Measurements from ENCODE around the gene CELSR1. TPM values are rescaled to one million over a fixed set of nuclear protein-coding genes. Genes with fewer than 3 reads are reported as not detected.

Gene CELSR1
- total RNA-seq, 2 experiments from 2014 or later = 1.0 to 1.1 TPM

GRCh38 chr22:46442217-46442853, 95.1 kb downstream of the CELSR1 start:
- no peak overlapping the region for H3K27ac ChIP-seq (ENCODE audit: low read depth in 1 of 2, low read length in 2 of 2)
- Mint-ChIP-seq H3K4me3 (no peak overlapping the region), H3K27me3 (no peaks in the 10 kb centered on the region), H3K36me3 (ENCODE audit: low read depth) (no peaks in the 10 kb centered on the region), H3K9me3 (no peaks in the 10 kb centered on the region), H3K27ac (no peak overlapping the region), H3K4me1 (ENCODE audit: low read depth) (no peaks in the 10 kb centered on the region)
- H3K4me1 ChIP-seq (ENCODE audit: insufficient read depth, low read length) = no peaks in the 10 kb centered on the region
- CTCF ChIA-PET = no interaction called here
- no peaks in the 10 kb centered on the region for H3K27me3 ChIP-seq (ENCODE audit: control insufficient read depth in 1 of 2, insufficient read depth in 2 of 2, low read length in 2 of 2)
- intact Hi-C loops (cut with DNase I, micrococcal nuclease) = no loop called here
- no peak for ATAC-seq (ENCODE audit: poor library complexity)
- H3K9me3 ChIP-seq (ENCODE audit: control insufficient read depth in 1 of 2, insufficient read depth in 1 of 2, low read length in 2 of 2) = no peaks in the 10 kb centered on the region
- TF ChIP-seq CTCF (IDR thresholded peaks at IDR 0.05) = no peak
- POLR2A ChIA-PET = no interaction called here
- no peaks in the 10 kb centered on the region for H3K36me3 ChIP-seq (ENCODE audit: insufficient read depth, low read length)
- no peak for DNase-seq
- H3K4me3 ChIP-seq (ENCODE audit: low read length) = no peak overlapping the region

- no peak for DNase-seq
- Histone ChIP-seq H3K4me3 (ENCODE audit: low read length) (no peak overlapping the region), H3K4me1 (ENCODE audit: insufficient read depth, low read length) (no peaks in the 10 kb centered on the region), H3K9me3 (ENCODE audit: control insufficient read depth in 1 of 2, insufficient read depth in 1 of 2, low read length in 2 of 2) (no peaks in the 10 kb centered on the region), H3K36me3 (ENCODE audit: insufficient read depth, low read length) (no peaks in the 10 kb centered on the region), H3K27ac (ENCODE audit: low read depth in 1 of 2, low read length in 2 of 2) (no peak overlapping the region), H3K27me3 (ENCODE audit: control insufficient read depth in 1 of 2, insufficient read depth in 2 of 2, low read length in 2 of 2) (no peaks in the 10 kb centered on the region)
- Mint-ChIP-seq H3K4me3 (no peak overlapping the region), H3K36me3 (ENCODE audit: low read depth) (no peaks in the 10 kb centered on the region), H3K27ac (no peak overlapping the region), H3K4me1 (ENCODE audit: low read depth) (no peaks in the 10 kb centered on the region), H3K9me3 (no peaks in the 10 kb centered on the region), H3K27me3 (no peaks in the 10 kb centered on the region)
- CTCF ChIA-PET = no interaction called here
- TF ChIP-seq CTCF (IDR thresholded peaks at IDR 0.05) = no peak
- POLR2A ChIA-PET = no interaction called here
- no peak for ATAC-seq (ENCODE audit: poor library complexity)
- intact Hi-C loops (cut with DNase I, micrococcal nuclease) = loop anchor here in 1 of 2 experiments (5.0 kb wide), 1 partner anchor 68 kb away; no protein-coding TSS in a partner anchor
Measured at GRCh38 chr22:46439576-46440465, 97.6 kb downstream of the CELSR1 start.

- intact Hi-C loops (cut with DNase I, micrococcal nuclease) = loop anchor here in 1 of 2 experiments (5.0 kb wide), 1 partner anchor 67 kb away; no protein-coding TSS in a partner anchor
- Mint-ChIP-seq H3K27me3 (no peaks in the 10 kb centered on the region), H3K4me1 (ENCODE audit: low read depth) (peaks cover under 1% of the 10 kb centered on the region), H3K27ac (no peak overlapping the region), H3K36me3 (ENCODE audit: low read depth) (no peaks in the 10 kb centered on the region), H3K4me3 (no peak overlapping the region), H3K9me3 (no peaks in the 10 kb centered on the region)
- POLR2A ChIA-PET = no interaction called here
- CTCF ChIA-PET = no interaction called here
- no peak for ATAC-seq (ENCODE audit: poor library complexity)
- Histone ChIP-seq H3K9me3 (ENCODE audit: control insufficient read depth in 1 of 2, insufficient read depth in 1 of 2, low read length in 2 of 2) (no peaks in the 10 kb centered on the region), H3K4me1 (ENCODE audit: insufficient read depth, low read length) (no peaks in the 10 kb centered on the region), H3K27ac (ENCODE audit: low read depth in 1 of 2, low read length in 2 of 2) (no peak overlapping the region), H3K4me3 (ENCODE audit: low read length) (no peak overlapping the region), H3K36me3 (ENCODE audit: insufficient read depth, low read length) (no peaks in the 10 kb centered on the region), H3K27me3 (ENCODE audit: control insufficient read depth in 1 of 2, insufficient read depth in 2 of 2, low read length in 2 of 2) (no peaks in the 10 kb centered on the region)
- no peak for TF ChIP-seq CTCF (IDR thresholded peaks at IDR 0.05)
- no peak for DNase-seq
Measured at GRCh38 chr22:46439111-46439510, 98.3 kb downstream of the CELSR1 start.

Measured in CD4-positive, alpha-beta T cell (primary cell).